GM12873 (cell line): ENCODE measurements around the gene WIPF3.

Experiments used
- CTCF ChIP-seq: IDR thresholded peaks from 2 replicates; pipeline ENCODE4 v1.5.1; 2012; ENCODE audit warnings: low read depth, mild to moderate bottlenecking, moderate library complexity, low read length, control low read depth; ENCODE audit not compliant: insufficient read depth; ENCODE audit errors: missing control alignments

Gene WIPF3

GRCh38 chr7:29806208-29806994, at the start of gene WIPF3:
Gene WIPF3 (plus strand): TSS chr7:29806508. CDS start chr7:29834725, 28,217 bp downstream.
- TF ChIP-seq CTCF, result no peak

GRCh38 chr7:29763266-29763665, 43.0 kb upstream of the WIPF3 start:
- TF ChIP-seq CTCF, result no peak

GRCh38 chr7:29764227-29764626, 42.1 kb upstream of the WIPF3 start:
- no peak for TF ChIP-seq CTCF

GRCh38 chr7:29765490-29765889, 40.8 kb upstream of the WIPF3 start:
- TF ChIP-seq CTCF, result no peak

GRCh38 chr7:29770371-29770770, 35.9 kb upstream of the WIPF3 start:
- no peak for TF ChIP-seq CTCF

GRCh38 chr7:29771081-29771816, 35.1 kb upstream of the WIPF3 start:
- no peak for TF ChIP-seq CTCF

GRCh38 chr7:29779017-29779416, 27.3 kb upstream of the WIPF3 start:
- TF ChIP-seq CTCF, result no peak
